ENCODE results near the gene FAM50B. TPM values are rescaled to one million over a fixed set of nuclear protein-coding genes. Genes with fewer than 3 reads are reported as not detected.
A peak's percentile ranks its signal among the peaks of the same experiment; 100 is the strongest.

Gene FAM50B
- total RNA-seq, 4 donors from 2014 or later, result 1.8 to 25.4 (median 12.2) TPM

GRCh38 chr6:3803627-3804468 lies 45.3 kb upstream of the FAM50B start:
- Histone ChIP-seq H3K27ac (peak overlapping the region; percentile 74 to 76), H3K4me1 (no peaks in the 10 kb centered on the region), H3K27me3 (no peaks in the 10 kb centered on the region), H3K4me3 (no peak overlapping the region), H3K9me3 (no peaks in the 10 kb centered on the region), H3K36me3 (no peaks in the 10 kb centered on the region)
- DNase-seq, result peak; percentile 54 to 62
- intact Hi-C loops (cut with DNase I; ENCODE audit: low total_unique reads), result no loop called here
- TF ChIP-seq POLR2A (IDR thresholded peaks at IDR 0.05), result no peak
- TF ChIP-seq, protein P1, sequence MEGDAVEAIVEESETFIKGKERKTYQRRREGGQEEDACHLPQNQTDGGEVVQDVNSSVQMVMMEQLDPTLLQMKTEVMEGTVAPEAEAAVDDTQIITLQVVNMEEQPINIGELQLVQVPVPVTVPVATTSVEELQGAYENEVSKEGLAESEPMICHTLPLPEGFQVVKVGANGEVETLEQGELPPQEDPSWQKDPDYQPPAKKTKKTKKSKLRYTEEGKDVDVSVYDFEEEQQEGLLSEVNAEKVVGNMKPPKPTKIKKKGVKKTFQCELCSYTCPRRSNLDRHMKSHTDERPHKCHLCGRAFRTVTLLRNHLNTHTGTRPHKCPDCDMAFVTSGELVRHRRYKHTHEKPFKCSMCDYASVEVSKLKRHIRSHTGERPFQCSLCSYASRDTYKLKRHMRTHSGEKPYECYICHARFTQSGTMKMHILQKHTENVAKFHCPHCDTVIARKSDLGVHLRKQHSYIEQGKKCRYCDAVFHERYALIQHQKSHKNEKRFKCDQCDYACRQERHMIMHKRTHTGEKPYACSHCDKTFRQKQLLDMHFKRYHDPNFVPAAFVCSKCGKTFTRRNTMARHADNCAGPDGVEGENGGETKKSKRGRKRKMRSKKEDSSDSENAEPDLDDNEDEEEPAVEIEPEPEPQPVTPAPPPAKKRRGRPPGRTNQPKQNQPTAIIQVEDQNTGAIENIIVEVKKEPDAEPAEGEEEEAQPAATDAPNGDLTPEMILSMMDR (IDR thresholded peaks at IDR 0.05), result no peak

DNA sequence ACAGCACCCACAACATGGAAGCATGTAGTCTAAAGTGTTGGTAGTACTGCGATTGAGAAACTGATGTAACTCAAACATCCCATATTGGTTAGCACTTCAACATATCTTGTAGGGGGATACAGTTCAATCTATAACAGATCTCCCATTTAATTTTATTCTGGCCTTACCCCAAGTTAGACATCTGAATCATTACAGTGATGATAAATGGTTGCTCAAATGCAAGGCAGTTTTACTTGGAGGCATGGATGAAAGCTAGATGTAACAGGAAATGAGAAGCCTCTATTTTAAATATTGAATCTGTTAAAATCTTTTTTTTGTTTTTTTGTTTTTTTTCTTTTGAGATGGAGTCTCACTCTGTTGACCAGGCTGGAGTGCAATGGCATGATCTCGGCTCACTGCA lies 44.2 kb upstream of the FAM50B start:
- H3K27ac ChIP-seq, result no peak overlapping the region
- intact Hi-C loops (cut with DNase I; ENCODE audit: low total_unique reads), result no loop called here

DNA sequence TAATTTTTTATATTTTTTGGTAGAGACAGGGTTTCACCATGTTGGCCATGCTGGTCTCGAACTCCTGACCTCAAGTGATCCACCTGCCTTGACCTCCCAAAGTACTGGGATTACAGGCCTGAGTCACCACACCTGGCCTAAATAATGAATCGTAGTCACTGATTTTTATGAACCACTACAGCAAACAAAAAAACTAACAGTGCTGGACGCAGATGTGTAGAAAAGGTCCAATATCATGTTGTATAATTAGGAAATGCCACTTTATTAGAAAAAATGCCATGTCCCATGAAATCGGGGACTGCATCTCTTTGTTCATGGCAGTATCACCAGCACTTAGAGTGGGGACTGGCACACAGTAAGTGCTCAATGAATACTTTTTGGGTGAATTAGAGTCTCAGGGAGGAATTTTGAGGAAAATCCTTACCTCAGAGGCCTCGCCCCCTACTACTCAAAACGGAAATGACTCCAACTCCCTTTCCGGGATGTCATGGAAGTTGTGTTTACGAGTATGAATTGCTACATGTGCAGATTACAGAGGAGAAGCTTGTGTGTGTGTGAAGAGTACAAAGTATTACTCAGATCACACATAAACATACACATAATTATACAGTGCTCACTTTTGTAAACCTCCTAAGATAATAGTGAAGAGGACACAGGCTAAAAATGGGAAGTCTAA lies 43.6 kb upstream of the FAM50B start:
- H3K27ac ChIP-seq, result no peak overlapping the region
- no peak overlapping the region for H3K4me3 ChIP-seq
- no peak for DNase-seq
- no peaks in the 10 kb centered on the region for H3K4me1 ChIP-seq
- H3K27me3 ChIP-seq, result no peaks in the 10 kb centered on the region
- H3K9me3 ChIP-seq, result no peaks in the 10 kb centered on the region
- intact Hi-C loops (cut with DNase I; ENCODE audit: low total_unique reads), result no loop called here
- TF ChIP-seq, protein P1 (IDR thresholded peaks at IDR 0.05), result no peak
- no peak for TF ChIP-seq POLR2A (IDR thresholded peaks at IDR 0.05)
- no peaks in the 10 kb centered on the region for H3K36me3 ChIP-seq

More for the DNA sequence above, 44.2 kb upstream of the FAM50B start:
- Histone ChIP-seq H3K9me3 (no peaks in the 10 kb centered on the region), H3K4me3 (no peak overlapping the region), H3K36me3 (no peaks in the 10 kb centered on the region), H3K27me3 (no peaks in the 10 kb centered on the region), H3K4me1 (no peaks in the 10 kb centered on the region)
- TF ChIP-seq, protein P1 (IDR thresholded peaks at IDR 0.05), result no peak
- TF ChIP-seq POLR2A (IDR thresholded peaks at IDR 0.05), result no peak
- DNase-seq, result no peak

GRCh38 chr6:3806169-3806922 lies 42.8 kb upstream of the FAM50B start:
- H3K4me1 ChIP-seq, result no peaks in the 10 kb centered on the region
- no peak for TF ChIP-seq POLR2A (IDR thresholded peaks at IDR 0.05)
- TF ChIP-seq, protein P1 (IDR thresholded peaks at IDR 0.05), result no peak

More at GRCh38 chr6:3806169-3806922, 42.8 kb upstream of the FAM50B start:
- DNase-seq, result no peak
- H3K9me3 ChIP-seq, result no peaks in the 10 kb centered on the region
- H3K27ac ChIP-seq, result no peak overlapping the region
- H3K4me3 ChIP-seq, result no peak overlapping the region
- intact Hi-C loops (cut with DNase I; ENCODE audit: low total_unique reads), result no loop called here
- H3K27me3 ChIP-seq, result no peaks in the 10 kb centered on the region
- no peaks in the 10 kb centered on the region for H3K36me3 ChIP-seq

Measured in uterus (tissue), 4 donors.